Keratinocyte (primary cell): ENCODE data around the gene DLG2. TPM values are rescaled to one million over a fixed set of nuclear protein-coding genes. Genes with fewer than 3 reads are reported as not detected.

ENCODE experiments used
- DNase-seq: peaks from one replicate; pipeline ENCODE4 v3.0.0-alpha.2; 2011; ENCODE audit warnings: low read depth, missing footprints, low spot score
- FAIRE-seq: peaks from 2 replicates; lab custom pipeline; 2011; peaks lifted over from hg19 to GRCh38; lab: Jason Lieb, UNC
- H2AFZ ChIP-seq: 2 replicates; pipeline ENCODE4 v1.6.0; 2012; ENCODE audit warnings: low read length, control low read depth, inconsistent platforms; ENCODE audit not compliant: control insufficient read depth
- H3K27ac ChIP-seq: 2 replicates; pipeline ENCODE4 v1.5.1; 2011; ENCODE audit warnings: low read length; ENCODE audit not compliant: control insufficient read depth, insufficient read depth
- H3K27me3 ChIP-seq: 3 replicates; pipeline ENCODE4 v1.6.0; 2011; ENCODE audit warnings: low read length; ENCODE audit not compliant: control insufficient read depth, insufficient read depth; ENCODE audit errors: extremely low read depth
- H3K36me3 ChIP-seq, 2 experiments: 2 replicates in 1 of 2; 3 replicates in 1 of 2; pipeline ENCODE4 v1.5.1; 2011; ENCODE audit warnings: low read length in 2 of 2, mild to moderate bottlenecking in 1 of 2; ENCODE audit not compliant: control insufficient read depth in 2 of 2, insufficient read depth in 2 of 2; ENCODE audit errors: extremely low read depth in 1 of 2
- H3K4me1 ChIP-seq: 3 replicates; pipeline ENCODE4 v1.5.1; 2011; ENCODE audit warnings: low read length; ENCODE audit not compliant: control insufficient read depth, insufficient read depth; ENCODE audit errors: extremely low read depth
- H3K4me2 ChIP-seq: 3 replicates; pipeline ENCODE4 v1.6.0; 2011; ENCODE audit warnings: low read depth, low read length; ENCODE audit not compliant: control insufficient read depth, insufficient read depth; ENCODE audit errors: extremely low read depth
- H3K4me3 ChIP-seq, 3 experiments: fragments of 200-600 bp in 1 of 3; sonication (generic) in 1 of 3; 2 replicates in 2 of 3; 3 replicates in 1 of 3; pipeline ENCODE4 v1.5.1; 2011 to 2016; ENCODE audit warnings: low read length in 3 of 3, mild to moderate bottlenecking in 3 of 3, control low read depth in 2 of 3, inconsistent platforms in 1 of 3, low read depth in 1 of 3, mixed read lengths in 1 of 3, mixed run types in 1 of 3, moderate library complexity in 1 of 3; ENCODE audit not compliant: control insufficient read depth in 2 of 3, insufficient read depth in 2 of 3; ENCODE audit errors: extremely low read depth in 1 of 3
- H3K79me2 ChIP-seq: 2 replicates; pipeline ENCODE4 v1.6.0; 2012; ENCODE audit warnings: low read length; ENCODE audit not compliant: control insufficient read depth, insufficient read depth
- H3K9ac ChIP-seq: 3 replicates; pipeline ENCODE4 v1.6.0; 2011; ENCODE audit warnings: low read length; ENCODE audit not compliant: control insufficient read depth, insufficient read depth; ENCODE audit errors: extremely low read depth
- H3K9me1 ChIP-seq: 3 replicates; pipeline ENCODE4 v1.6.0; 2011; ENCODE audit warnings: low read length; ENCODE audit not compliant: control insufficient read depth, insufficient read depth; ENCODE audit errors: extremely low read depth
- H3K9me3 ChIP-seq: 2 replicates; pipeline ENCODE4 v1.5.1; 2012; ENCODE audit warnings: low read depth, low read length; ENCODE audit not compliant: control insufficient read depth
- H4K20me1 ChIP-seq: 3 replicates; pipeline ENCODE4 v1.6.0; 2011; ENCODE audit warnings: low read length; ENCODE audit not compliant: control insufficient read depth, insufficient read depth; ENCODE audit errors: extremely low read depth
- EZH2 ChIP-seq: IDR thresholded peaks from one replicate; pipeline ENCODE4 v1.6.1; 2012; ENCODE audit warnings: inconsistent platforms, mild to moderate bottlenecking, low read length, moderate library complexity
- dilution Hi-C: fragments of 300-500 bp; cut with MboI; formaldehyde crosslinking; loops from one replicate; pipeline ENCODE4 v1.7.0; 2020; ENCODE audit warnings: low sequenced_read_pairs; ENCODE audit not compliant: extremely low pct_ligation_motif_present
- polyA plus RNA-seq, 5 experiments: library from polyadenylated mRNA; depleted of rRNA in 3 of 5; stranded (reverse) in 3 of 5; stranded (forward) in 1 of 5; unstranded in 1 of 5; fragments of >200 nt; gene quantifications; 1 replicate in 1 of 5; 2 replicates in 3 of 5; 3 replicates in 1 of 5; pipeline versions ENCODE4 v1.2.1 to v1.2.3, GENCODE V29; 2011 to 2012; ENCODE audit warnings: missing spikeins in 2 of 5, low read depth in 1 of 5, low replicate concordance in 1 of 5
- TF ChIP-seq, protein P1 (sequence below), 3 experiments: IDR thresholded peaks in 1 of 3; conservative IDR thresholded peaks in 1 of 3; optimal IDR thresholded peaks in 1 of 3; 2 replicates in 2 of 3; 3 replicates in 1 of 3; pipeline versions ENCODE3 to v1.5.1; 2011; ENCODE audit warnings: low read length in 3 of 3, mild to moderate bottlenecking in 3 of 3, moderate library complexity in 2 of 3, control low read depth in 1 of 3, inconsistent platforms in 1 of 3; ENCODE audit not compliant: insufficient read depth in 2 of 3; ENCODE audit errors: extremely low read depth in 1 of 3

The DLG2 gene
- polyA plus RNA-seq, 1 donor (not counting 4 experiments of a cell fraction or from before 2014, with no cell fraction given), result 0.55 TPM

DNA sequence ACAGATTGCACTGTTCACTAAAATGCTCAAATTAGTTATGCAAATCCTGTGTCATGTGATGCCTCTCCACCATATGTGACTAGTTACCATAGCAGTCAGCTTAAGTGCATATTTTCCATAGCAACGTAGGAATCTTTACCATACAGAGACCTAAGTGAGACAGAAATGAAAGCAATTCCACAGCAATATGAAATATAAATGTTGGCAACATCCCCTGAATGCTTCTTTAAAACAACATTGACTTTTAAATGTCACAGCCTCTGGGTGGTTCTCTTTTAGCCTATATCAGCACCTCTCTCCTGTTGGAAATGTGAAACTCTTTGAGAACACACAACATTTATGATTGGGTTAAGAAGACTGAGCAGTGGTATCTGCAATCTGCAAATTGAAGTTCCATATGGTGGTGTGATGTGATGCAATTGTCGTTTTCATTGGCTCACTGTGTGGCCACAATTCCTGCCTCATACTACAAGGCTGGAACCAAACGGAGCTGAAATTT, 814.6 kb downstream of the DLG2 start:
- DNase-seq, result no peak
- no peak overlapping the region for H3K4me3 ChIP-seq
- FAIRE-seq, result no peak
- no peaks in the 10 kb centered on the region for H3K4me1 ChIP-seq
- no peak overlapping the region for H3K27ac ChIP-seq
- no peak overlapping the region for H2AFZ ChIP-seq
- no peaks in the 10 kb centered on the region for H3K79me2 ChIP-seq
- H3K9me1 ChIP-seq, result no peaks in the 10 kb centered on the region
- no peak overlapping the region for H3K9ac ChIP-seq
- no peaks in the 10 kb centered on the region for H3K9me3 ChIP-seq
- H4K20me1 ChIP-seq, result no peaks in the 10 kb centered on the region
- H3K36me3 ChIP-seq, result no peaks in the 10 kb centered on the region
- no peak overlapping the region for H3K4me2 ChIP-seq
- no peak for TF ChIP-seq EZH2
- TF ChIP-seq, protein P1, sequence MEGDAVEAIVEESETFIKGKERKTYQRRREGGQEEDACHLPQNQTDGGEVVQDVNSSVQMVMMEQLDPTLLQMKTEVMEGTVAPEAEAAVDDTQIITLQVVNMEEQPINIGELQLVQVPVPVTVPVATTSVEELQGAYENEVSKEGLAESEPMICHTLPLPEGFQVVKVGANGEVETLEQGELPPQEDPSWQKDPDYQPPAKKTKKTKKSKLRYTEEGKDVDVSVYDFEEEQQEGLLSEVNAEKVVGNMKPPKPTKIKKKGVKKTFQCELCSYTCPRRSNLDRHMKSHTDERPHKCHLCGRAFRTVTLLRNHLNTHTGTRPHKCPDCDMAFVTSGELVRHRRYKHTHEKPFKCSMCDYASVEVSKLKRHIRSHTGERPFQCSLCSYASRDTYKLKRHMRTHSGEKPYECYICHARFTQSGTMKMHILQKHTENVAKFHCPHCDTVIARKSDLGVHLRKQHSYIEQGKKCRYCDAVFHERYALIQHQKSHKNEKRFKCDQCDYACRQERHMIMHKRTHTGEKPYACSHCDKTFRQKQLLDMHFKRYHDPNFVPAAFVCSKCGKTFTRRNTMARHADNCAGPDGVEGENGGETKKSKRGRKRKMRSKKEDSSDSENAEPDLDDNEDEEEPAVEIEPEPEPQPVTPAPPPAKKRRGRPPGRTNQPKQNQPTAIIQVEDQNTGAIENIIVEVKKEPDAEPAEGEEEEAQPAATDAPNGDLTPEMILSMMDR (optimal IDR thresholded peaks at IDR 0.05 in 1 of 3, IDR thresholded peaks at IDR 0.05 in 1 of 3, conservative IDR thresholded peaks at IDR 0.05 in 1 of 3; ENCODE audit: extremely low read depth in 1 of 3, insufficient read depth in 2 of 3, low read length in 3 of 3), result no peak
- dilution Hi-C loops, result no loop called here
- H3K27me3 ChIP-seq, result no peaks in the 10 kb centered on the region

GRCh38 chr11:84806354-84806753, 820.8 kb downstream of the DLG2 start:
- no peaks in the 10 kb centered on the region for H4K20me1 ChIP-seq
- H3K79me2 ChIP-seq, result no peaks in the 10 kb centered on the region
- no peak overlapping the region for H3K4me3 ChIP-seq
- DNase-seq (no peak), FAIRE-seq (no peak)
- no peak overlapping the region for H2AFZ ChIP-seq
- TF ChIP-seq, protein P1 (optimal IDR thresholded peaks at IDR 0.05 in 1 of 3, IDR thresholded peaks at IDR 0.05 in 1 of 3, conservative IDR thresholded peaks at IDR 0.05 in 1 of 3; ENCODE audit: extremely low read depth in 1 of 3, insufficient read depth in 2 of 3, low read length in 3 of 3), result no peak
- TF ChIP-seq EZH2, result no peak
- H3K4me1 ChIP-seq, result no peaks in the 10 kb centered on the region
- no peaks in the 10 kb centered on the region for H3K9me3 ChIP-seq
- H3K36me3 ChIP-seq, result no peaks in the 10 kb centered on the region
- no peak overlapping the region for H3K4me2 ChIP-seq
- H3K27ac ChIP-seq, result no peak overlapping the region
- H3K9ac ChIP-seq, result no peak overlapping the region
- dilution Hi-C loops, result no loop called here
- no peaks in the 10 kb centered on the region for H3K9me1 ChIP-seq
- no peaks in the 10 kb centered on the region for H3K27me3 ChIP-seq
